Stomach (tissue), 4 donors: ENCODE results near the gene AZGP1.
"Not testable (repeated sequence)": the region's sequence is repeated elsewhere in the genome, so short reads cannot be mapped to it uniquely, and the experiment has no call there.

Experiments
- POLR2A ChIP-seq, 4 donors: fragments of 450-650 bp; IDR thresholded peaks; one replicate each; pipeline ENCODE4 v1.6.1; 2016; ENCODE audit warnings: antibody characterized with exemption in 4 of 4, control low read depth in 2 of 4, mild to moderate bottlenecking in 1 of 4, moderate library complexity in 1 of 4
- POLR2AphosphoS5 ChIP-seq, 3 donors: sonication (generic); formaldehyde crosslinking; IDR thresholded peaks; one replicate each; pipeline ENCODE4 v1.6.1; 2016; ENCODE audit warnings: antibody characterized with exemption in 3 of 3
- TF ChIP-seq, protein P1 (sequence below), 7 experiments: fragments of 450-650 bp in 4 of 7; fragments of 200-600 bp in 3 of 7; sonication (generic) in 3 of 7; IDR thresholded peaks; one replicate each; pipeline ENCODE4 v1.5.1; 2016 to 2019; ENCODE audit warnings: antibody characterized with exemption in 7 of 7, control low read depth in 2 of 7, mild to moderate bottlenecking in 1 of 7

GRCh38 chr7:99952649-99953048, 23.2 kb downstream of the AZGP1 start:
- TF ChIP-seq, protein P1, sequence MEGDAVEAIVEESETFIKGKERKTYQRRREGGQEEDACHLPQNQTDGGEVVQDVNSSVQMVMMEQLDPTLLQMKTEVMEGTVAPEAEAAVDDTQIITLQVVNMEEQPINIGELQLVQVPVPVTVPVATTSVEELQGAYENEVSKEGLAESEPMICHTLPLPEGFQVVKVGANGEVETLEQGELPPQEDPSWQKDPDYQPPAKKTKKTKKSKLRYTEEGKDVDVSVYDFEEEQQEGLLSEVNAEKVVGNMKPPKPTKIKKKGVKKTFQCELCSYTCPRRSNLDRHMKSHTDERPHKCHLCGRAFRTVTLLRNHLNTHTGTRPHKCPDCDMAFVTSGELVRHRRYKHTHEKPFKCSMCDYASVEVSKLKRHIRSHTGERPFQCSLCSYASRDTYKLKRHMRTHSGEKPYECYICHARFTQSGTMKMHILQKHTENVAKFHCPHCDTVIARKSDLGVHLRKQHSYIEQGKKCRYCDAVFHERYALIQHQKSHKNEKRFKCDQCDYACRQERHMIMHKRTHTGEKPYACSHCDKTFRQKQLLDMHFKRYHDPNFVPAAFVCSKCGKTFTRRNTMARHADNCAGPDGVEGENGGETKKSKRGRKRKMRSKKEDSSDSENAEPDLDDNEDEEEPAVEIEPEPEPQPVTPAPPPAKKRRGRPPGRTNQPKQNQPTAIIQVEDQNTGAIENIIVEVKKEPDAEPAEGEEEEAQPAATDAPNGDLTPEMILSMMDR (IDR thresholded peaks at IDR 0.05), result not testable (repeated sequence)
- not testable (repeated sequence) for TF ChIP-seq POLR2A, POLR2AphosphoS5 (IDR thresholded peaks at IDR 0.05)
